ENCODE results near the gene CSTB.

- TF ChIP-seq CTCF (IDR thresholded peaks at IDR 0.05; ENCODE audit: low read length) = no peak
- no peak for TF ChIP-seq EZH2 (optimal IDR thresholded peaks at IDR 0.05; ENCODE audit: low read depth, low read length)
- no peak for TF ChIP-seq EZH2phosphoT487 (IDR thresholded peaks at IDR 0.05; ENCODE audit: low read length)
These were observed 35.4 kb upstream of the CSTB start for GRCh38 chr21:43811262-43812105.

Data from MM.1S (cell line).